ENCODE measurements around the gene TOX2. TPM values are rescaled to one million over a fixed set of nuclear protein-coding genes. Genes with fewer than 3 reads are reported as not detected.

Gene TOX2
- total and polyA plus RNA-seq, 9 donors = 0.69 to 5.6 (median 1.8) TPM

DNA sequence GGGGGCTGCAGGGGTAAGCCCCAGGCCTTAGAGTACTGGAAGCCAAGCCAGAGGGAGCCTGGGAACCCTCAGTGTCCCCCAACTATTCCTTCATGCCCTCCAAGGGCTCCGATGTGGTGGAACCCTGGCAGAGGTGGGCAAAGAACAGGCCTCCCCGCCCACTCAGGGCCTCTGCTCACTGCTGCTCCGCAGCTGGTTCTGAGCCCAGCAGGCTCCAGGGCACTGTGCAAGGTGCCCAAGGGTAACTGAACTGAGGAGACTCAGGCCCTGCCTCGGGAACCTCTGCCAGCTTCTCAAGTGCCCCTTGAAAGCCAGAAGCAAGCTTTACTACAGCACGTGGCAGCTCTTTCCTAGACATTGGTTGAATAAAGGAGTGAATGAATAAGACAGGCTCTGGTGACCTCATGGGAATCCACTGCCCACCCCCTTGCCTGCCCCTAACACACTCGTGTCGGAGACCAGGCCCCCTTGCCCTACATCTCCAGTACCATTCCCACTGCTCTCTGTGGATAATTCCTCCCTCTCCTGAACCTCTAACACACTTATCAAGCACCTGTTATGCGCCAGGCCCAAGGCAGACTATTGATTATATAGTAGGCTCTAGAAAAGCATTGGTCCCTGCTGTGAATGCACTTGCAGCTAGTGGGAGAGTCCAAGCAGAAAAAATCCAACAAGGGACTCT is 55.0 kb downstream of the TOX2 start:
- Histone ChIP-seq H3K9me3 (no peaks in the 10 kb centered on the region), H3K36me3 (no peaks in the 10 kb centered on the region), H3K4me3 (no peak overlapping the region), H3K27ac (no peak overlapping the region), H3K27me3 (no peaks in the 10 kb centered on the region), H3K4me1 (ENCODE audit: insufficient read depth) (no peaks in the 10 kb centered on the region)
- WGBS, 3 donors = 80 to 87% (median 82%) methylated on average over 8 of the region's 8 CpGs
- TF ChIP-seq EP300 (IDR thresholded peaks at IDR 0.05) = no peak
- TF ChIP-seq POLR2A (IDR thresholded peaks at IDR 0.05) = no peak
- TF ChIP-seq, protein P1, sequence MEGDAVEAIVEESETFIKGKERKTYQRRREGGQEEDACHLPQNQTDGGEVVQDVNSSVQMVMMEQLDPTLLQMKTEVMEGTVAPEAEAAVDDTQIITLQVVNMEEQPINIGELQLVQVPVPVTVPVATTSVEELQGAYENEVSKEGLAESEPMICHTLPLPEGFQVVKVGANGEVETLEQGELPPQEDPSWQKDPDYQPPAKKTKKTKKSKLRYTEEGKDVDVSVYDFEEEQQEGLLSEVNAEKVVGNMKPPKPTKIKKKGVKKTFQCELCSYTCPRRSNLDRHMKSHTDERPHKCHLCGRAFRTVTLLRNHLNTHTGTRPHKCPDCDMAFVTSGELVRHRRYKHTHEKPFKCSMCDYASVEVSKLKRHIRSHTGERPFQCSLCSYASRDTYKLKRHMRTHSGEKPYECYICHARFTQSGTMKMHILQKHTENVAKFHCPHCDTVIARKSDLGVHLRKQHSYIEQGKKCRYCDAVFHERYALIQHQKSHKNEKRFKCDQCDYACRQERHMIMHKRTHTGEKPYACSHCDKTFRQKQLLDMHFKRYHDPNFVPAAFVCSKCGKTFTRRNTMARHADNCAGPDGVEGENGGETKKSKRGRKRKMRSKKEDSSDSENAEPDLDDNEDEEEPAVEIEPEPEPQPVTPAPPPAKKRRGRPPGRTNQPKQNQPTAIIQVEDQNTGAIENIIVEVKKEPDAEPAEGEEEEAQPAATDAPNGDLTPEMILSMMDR (IDR thresholded peaks at IDR 0.05) = no peak
- intact Hi-C loops (cut with DNase I) = no loop called here
- DNase-seq = no peak

DNA sequence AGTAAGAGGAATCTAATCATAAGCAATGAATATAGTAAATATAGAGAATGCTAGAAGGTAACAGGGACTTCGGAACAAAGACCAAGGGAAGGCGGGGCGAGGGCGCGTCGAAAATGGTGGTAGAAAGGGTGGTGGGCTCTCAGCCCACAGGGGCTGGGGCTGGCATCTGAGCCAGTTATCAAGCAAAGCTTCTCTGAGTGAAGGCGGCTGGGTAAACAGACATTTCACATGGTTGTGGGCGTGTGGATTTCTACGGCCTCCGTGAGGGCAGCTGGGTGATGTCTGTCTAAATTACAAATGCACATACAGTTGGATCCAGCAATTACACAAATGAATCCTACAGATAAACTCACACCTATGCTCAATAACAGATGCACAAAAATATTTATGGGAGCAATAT is 56.6 kb downstream of the TOX2 start:
- 80 to 83% (median 81%) methylated on average over 10 of the region's 10 CpGs for WGBS, 3 donors
- Histone ChIP-seq H3K27ac (no peak overlapping the region), H3K36me3 (no peaks in the 10 kb centered on the region), H3K27me3 (no peaks in the 10 kb centered on the region), H3K9me3 (no peaks in the 10 kb centered on the region), H3K4me1 (ENCODE audit: insufficient read depth) (no peaks in the 10 kb centered on the region), H3K4me3 (no peak overlapping the region)
- TF ChIP-seq, protein P1 (IDR thresholded peaks at IDR 0.05) = no peak
- TF ChIP-seq POLR2A (IDR thresholded peaks at IDR 0.05) = no peak
- no peak for TF ChIP-seq EP300 (IDR thresholded peaks at IDR 0.05)
- DNase-seq = no peak
- intact Hi-C loops (cut with DNase I) = no loop called here

DNA sequence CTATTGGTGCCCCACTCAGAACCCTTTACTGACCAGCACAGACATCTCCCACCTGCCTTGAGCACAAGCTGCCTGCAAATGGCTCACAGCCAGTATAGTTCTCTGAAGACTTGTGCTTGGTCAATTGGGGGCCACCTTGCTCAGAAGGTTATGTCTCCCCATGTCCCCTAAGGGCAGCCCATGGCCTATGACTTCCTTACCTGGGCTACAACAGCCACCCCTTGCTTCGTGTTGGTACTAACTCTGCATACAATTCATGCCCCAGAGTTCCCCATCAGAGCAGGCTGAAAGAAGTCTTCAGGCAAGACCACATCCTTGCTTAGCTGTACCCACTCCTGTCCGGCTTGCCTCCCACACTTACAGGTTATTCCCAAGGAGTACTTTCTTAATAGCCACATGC is 57.4 kb downstream of the TOX2 start:
- WGBS, 3 donors = 54 to 92% (median 72%) methylated on average over 2 of the region's 2 CpGs
- Histone ChIP-seq H3K4me3 (no peak overlapping the region), H3K27ac (no peak overlapping the region), H3K36me3 (no peaks in the 10 kb centered on the region), H3K4me1 (ENCODE audit: insufficient read depth) (no peaks in the 10 kb centered on the region), H3K9me3 (no peaks in the 10 kb centered on the region), H3K27me3 (no peaks in the 10 kb centered on the region)
- DNase-seq = no peak
- intact Hi-C loops (cut with DNase I) = no loop called here
- TF ChIP-seq, protein P1 (IDR thresholded peaks at IDR 0.05) = no peak
- TF ChIP-seq POLR2A (IDR thresholded peaks at IDR 0.05) = no peak
- TF ChIP-seq EP300 (IDR thresholded peaks at IDR 0.05) = no peak

DNA sequence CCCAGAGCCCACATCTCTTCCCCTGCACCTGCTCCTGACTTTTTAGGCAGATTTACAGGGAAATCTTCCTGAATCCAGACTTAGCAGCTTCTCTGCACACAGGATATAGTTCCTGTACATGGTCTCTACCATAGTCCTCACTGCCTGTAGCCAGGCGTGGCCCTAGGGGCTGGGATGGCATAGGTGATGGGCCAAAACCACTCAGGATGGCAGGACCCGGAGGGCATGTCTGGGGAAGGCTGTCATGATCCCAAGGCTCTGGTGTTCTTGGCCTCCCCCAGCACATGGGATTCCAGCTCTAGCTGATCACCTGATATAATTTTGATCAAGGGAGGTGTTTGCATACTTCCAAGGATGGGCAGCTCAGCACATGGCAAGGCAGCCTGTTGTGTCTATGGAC is 58.0 kb downstream of the TOX2 start:
- Histone ChIP-seq H3K9me3 (no peaks in the 10 kb centered on the region), H3K36me3 (no peaks in the 10 kb centered on the region), H3K27me3 (no peaks in the 10 kb centered on the region), H3K27ac (no peak overlapping the region), H3K4me1 (ENCODE audit: insufficient read depth) (no peaks in the 10 kb centered on the region), H3K4me3 (no peak overlapping the region)
- intact Hi-C loops (cut with DNase I) = no loop called here
- whole genome bisulfite sequencing, 3 donors = 86 to 90% (median 89%) methylated on average over 2 of the region's 2 CpGs
- no peak for DNase-seq
- TF ChIP-seq, protein P1 (IDR thresholded peaks at IDR 0.05) = no peak
- TF ChIP-seq POLR2A (IDR thresholded peaks at IDR 0.05) (no peak), EP300 (IDR thresholded peaks at IDR 0.05) (no peak)

Measured in ovary (tissue), 9 donors.